GM18526 (cell line): ENCODE data around the gene SS18L1.

ENCODE experiments used
- POLR2A ChIP-seq: IDR thresholded peaks from 3 replicates; pipeline ENCODE4 v1.6.1; 2011; ENCODE audit not compliant: insufficient read length; ENCODE audit errors: extremely low read depth

The SS18L1 gene

DNA sequence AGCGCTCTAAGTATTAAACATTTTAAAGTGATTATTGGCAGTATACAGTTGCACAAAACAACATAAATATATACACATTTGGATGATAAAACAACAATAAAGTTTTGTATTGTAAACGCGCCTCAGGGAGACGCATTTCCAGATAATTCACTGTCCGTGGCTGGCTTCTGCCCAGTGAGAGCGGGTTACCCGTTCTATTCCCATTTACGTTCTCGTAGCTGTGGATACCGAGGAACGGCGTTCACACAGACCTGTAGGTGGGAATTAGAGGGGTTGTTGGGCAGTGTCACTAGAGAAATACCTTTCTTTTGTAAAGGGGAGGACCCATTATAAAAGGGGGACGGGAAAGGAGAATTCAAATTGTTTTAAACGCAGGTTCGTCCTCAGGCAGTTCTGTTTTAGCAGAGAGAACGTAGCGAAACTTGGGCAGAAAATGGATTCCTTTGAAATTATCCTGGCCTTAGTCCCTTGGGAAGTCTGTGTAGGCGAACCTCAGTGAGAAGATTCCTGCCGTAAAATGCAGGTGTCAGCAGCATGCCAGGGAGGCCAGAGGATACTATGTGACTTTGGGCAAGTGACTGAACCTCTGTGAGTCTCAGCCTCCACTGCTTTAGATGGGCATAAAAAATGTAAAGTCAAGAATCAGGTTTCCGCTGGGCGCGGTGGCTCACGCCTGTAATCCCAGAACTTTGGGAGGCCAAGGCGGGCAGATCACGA is 40.0 kb downstream of the SS18L1 start:
- no peak for TF ChIP-seq POLR2A

DNA sequence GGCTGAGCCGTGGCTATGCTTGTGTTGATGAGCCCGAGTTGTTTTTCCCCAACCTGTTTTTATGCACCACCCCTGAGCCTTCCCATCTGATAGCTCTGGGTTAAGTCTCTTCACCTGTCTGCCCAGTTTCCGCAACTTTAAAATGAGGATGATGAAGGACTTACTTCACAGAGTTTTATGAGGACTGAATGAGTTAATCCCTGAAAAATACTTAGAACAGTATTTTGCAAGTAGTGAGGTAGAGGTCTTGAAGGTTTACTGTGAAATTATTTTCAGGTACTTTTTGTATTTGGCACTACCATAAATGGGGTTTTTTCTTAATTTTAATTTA is 42.5 kb downstream of the SS18L1 start:
- TF ChIP-seq POLR2A = no peak

GRCh38 chr20:62186887-62187866 is 43.6 kb downstream of the SS18L1 start:
- TF ChIP-seq POLR2A = no peak

GRCh38 chr20:62190639-62191411 is 47.3 kb downstream of the SS18L1 start:
- no peak for TF ChIP-seq POLR2A

GRCh38 chr20:62191781-62192559 is 48.4 kb downstream of the SS18L1 start:
- TF ChIP-seq POLR2A = no peak

DNA sequence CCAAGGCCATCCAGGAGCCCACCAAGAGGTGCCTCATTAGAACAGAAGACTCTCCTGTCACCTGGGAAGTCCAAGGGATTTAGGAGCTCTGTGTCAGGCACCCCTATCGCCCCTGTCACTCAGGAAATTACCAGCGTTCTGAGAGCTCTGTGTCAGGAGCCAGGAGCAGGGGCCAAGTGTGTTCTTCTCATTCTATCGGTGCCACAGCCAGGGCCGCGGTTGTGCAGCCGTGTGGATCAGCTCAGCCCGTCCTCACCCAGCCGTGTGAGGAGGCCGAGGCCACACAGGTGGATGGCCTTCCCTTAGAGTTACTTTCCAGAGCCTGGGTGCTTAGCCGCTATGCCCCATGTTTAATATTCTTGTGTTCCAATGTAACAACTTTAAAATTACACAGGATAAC is 49.1 kb downstream of the SS18L1 start:
- no peak for TF ChIP-seq POLR2A

GRCh38 chr20:62193079-62194025 is 49.8 kb downstream of the SS18L1 start:
- TF ChIP-seq POLR2A = no peak

DNA sequence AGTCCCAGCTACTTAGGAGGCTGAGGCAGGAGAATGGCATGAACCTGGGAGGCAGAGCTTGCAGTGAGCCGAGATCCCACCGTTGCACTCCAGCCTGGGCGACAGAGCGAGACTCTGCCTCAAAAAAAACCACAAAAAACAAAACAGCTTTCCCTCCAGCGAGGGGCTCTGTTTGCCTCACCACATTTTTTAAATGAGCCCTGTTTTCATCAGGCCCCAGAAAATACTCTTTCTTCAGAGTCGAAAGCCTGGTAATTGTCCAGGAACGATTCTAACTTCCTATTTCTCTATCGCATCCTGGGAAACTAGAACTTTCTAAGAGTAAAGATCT is 51.5 kb downstream of the SS18L1 start:
- TF ChIP-seq POLR2A = no peak

GRCh38 chr20:62195736-62196135 is 52.2 kb downstream of the SS18L1 start:
- TF ChIP-seq POLR2A = no peak

DNA sequence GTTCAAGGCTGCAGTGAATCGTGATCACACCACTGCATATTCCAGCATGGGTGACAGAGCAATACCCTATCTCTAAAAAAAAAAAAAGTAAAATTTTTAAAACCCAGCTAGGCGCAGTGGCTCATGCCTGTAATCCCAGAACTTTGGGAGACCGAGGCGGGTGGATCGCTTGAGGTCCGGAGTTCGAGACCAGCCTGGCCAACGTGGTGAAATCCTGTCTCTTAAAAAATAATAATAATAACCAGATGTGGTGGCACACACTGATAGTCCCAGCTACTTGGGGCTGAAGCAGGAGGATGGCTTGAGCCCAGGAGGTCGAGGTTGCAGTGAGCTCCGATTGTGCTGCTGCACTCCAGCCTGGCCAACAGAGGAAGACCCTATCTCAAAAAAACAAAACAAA is 52.7 kb downstream of the SS18L1 start:
- TF ChIP-seq POLR2A = no peak

- no peak for TF ChIP-seq POLR2A
Measured at GRCh38 chr20:62197311-62197710, 53.7 kb downstream of the SS18L1 start.

- no peak for TF ChIP-seq POLR2A
Measured at GRCh38 chr20:62197801-62198200, 54.2 kb downstream of the SS18L1 start.

GRCh38 chr20:62198496-62198895 is 54.9 kb downstream of the SS18L1 start:
- no peak for TF ChIP-seq POLR2A

GRCh38 chr20:62198931-62199330 is 55.4 kb downstream of the SS18L1 start:
- TF ChIP-seq POLR2A = no peak
